DMS79 (cell line): ENCODE data around the gene DGAT2.
"Not testable (repeated sequence)": the region's sequence is repeated elsewhere in the genome, so short reads cannot be mapped to it uniquely, and the experiment has no call there.

Experiments used
- DNase-seq: peaks from one replicate; lab custom pipeline; 2025; lab: John Stamatoyannopoulos, UW

The DGAT2 gene

GRCh38 chr11:75754933-75755332 lies 13.6 kb upstream of the DGAT2 start:
- not testable (repeated sequence) for DNase-seq

DNA sequence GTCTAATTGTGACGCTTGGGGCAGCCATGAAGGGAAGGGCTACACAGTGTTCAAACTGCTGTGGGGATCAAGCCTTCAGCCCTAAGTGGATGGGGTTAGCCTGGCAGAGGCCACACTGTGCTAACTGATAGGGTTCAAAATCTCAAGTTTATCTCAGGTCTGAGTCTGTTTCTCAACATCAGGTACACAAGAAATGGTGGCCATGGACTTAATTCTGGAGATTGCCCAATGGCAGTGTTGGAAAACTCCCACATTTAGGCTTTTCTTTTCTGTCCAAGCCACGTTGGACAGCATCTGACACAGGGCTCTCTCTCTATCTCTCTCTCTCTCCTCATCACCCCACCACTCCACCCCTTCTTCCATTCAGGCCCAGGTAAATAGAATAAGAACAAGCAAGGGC lies 10.9 kb upstream of the DGAT2 start:
- no peak for DNase-seq

GRCh38 chr11:75759832-75760231 lies 8.7 kb upstream of the DGAT2 start:
- DNase-seq, result no peak

- no peak for DNase-seq
Observed at GRCh38 chr11:75760243-75760642, 8.3 kb upstream of the DGAT2 start.

GRCh38 chr11:75760710-75761493 lies 7.7 kb upstream of the DGAT2 start:
- DNase-seq, result no peak

DNA sequence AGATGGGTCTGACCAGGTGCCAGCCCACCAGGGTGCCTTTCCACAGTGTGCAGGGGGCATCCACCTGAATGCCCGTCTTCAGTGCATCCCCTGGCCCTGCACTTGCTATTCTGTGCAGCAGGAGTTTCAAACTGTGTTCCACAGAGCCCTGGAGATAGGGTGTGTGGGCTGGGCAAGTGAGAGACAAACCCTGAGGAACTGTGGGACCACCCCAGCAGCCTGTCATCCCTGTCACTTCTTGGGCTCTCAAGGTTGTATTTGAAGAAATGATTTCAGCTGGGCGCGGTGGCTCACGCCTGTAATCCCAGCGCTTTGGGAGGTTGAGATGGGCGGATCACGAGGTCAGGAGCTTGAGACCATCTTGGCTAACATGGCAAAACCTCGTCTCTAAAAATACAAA lies 6.4 kb upstream of the DGAT2 start:
- no peak for DNase-seq

DNA sequence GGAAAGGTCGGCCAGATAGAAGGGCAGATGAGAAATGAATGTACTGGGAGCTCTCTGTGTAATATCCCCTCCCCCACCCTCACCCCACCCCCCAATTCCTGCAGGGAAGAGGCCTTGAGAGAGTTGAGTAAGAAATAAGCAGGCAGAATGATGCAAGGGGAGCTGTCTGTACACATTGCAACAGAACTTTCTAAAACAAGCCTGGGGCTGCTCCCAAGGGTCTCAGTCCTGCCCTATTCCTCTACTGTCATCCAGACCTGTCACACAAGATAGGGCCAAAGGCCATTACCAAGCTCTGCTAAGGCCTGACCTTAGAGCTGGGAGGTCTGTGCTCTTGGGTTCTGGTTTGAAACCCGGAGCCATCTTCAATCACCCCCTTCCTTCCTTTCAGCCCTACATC lies 5.7 kb upstream of the DGAT2 start:
- DNase-seq, result no peak

GRCh38 chr11:75763846-75764245 lies 4.7 kb upstream of the DGAT2 start:
- no peak for DNase-seq

- no peak for DNase-seq
Observed at GRCh38 chr11:75765116-75765515, 3.5 kb upstream of the DGAT2 start.

GRCh38 chr11:75766443-75767227 lies 1.9 kb upstream of the DGAT2 start:
- DNase-seq, result no peak

DNA sequence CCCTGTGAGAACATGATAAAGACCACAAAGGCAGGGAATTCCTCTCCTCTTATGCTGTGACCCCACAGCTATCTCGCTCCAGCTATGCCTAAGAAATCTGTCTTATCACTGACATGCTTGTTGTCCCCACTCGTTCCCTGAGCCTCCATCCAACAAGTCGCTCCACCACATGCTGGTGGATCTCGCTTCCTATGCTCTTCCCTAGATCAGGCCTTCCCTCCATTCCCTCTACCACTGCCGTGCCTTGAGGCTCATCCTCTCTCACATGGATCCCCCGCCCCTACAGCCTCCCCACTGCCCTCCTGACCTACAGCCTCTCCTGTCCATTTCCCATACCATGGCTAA lies 1.4 kb upstream of the DGAT2 start:
- DNase-seq, result no peak

DNA sequence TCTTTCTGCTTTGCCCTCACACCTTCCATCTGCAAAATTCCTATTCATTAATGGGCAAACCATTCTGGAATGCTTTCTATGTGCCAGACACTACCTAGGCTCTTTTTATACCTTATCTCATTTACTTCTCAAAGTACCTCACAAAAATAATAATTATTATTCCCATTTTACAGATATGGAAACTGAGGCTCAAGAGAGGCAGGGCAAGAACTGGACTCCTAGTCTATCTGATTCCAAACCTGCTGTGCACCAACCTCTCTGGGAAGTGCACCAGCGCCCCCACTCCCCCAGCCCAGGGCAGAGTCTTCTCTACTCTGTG lies 826 bp upstream of the DGAT2 start:
- no peak for DNase-seq

DNA sequence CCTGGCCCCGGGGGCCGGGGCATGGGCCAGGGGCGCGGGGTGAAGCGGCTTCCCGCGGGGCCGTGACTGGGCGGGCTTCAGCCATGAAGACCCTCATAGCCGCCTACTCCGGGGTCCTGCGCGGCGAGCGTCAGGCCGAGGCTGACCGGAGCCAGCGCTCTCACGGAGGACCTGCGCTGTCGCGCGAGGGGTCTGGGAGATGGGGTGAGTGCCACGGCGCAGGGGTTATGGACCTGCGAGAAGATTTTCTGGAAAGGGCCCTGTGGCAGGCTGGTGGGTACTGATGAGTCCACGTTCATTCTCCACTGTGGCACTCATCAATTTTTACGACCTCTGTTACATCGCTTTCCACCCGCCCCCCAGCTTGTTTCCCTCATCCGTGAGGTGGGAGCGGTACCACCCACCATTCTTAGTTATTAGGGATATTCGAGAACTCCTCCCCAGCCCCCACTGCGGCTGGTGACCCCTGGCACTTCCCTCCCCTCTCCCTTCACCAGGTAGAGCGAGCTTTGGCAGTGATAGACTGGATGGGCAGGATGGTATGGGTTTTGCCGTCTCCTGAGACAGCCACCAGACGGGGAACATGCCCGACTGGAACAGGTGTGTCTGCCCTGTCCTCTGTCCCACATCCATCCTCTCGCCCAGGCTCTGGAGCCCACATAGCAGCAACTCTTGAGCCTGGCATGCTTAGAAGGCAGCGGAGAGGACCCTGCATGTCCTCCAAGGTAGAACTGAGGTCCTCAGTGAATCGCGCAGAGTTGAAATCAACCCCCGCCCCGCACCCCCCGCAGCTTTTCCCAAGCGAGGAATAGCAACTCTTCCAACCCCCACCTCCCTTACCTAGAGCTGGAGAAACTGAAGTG lies 562 bp downstream of the DGAT2 start:
- DNase-seq, result no peak

GRCh38 chr11:75770102-75770501 lies 1.5 kb downstream of the DGAT2 start:
- DNase-seq, result no peak

DNA sequence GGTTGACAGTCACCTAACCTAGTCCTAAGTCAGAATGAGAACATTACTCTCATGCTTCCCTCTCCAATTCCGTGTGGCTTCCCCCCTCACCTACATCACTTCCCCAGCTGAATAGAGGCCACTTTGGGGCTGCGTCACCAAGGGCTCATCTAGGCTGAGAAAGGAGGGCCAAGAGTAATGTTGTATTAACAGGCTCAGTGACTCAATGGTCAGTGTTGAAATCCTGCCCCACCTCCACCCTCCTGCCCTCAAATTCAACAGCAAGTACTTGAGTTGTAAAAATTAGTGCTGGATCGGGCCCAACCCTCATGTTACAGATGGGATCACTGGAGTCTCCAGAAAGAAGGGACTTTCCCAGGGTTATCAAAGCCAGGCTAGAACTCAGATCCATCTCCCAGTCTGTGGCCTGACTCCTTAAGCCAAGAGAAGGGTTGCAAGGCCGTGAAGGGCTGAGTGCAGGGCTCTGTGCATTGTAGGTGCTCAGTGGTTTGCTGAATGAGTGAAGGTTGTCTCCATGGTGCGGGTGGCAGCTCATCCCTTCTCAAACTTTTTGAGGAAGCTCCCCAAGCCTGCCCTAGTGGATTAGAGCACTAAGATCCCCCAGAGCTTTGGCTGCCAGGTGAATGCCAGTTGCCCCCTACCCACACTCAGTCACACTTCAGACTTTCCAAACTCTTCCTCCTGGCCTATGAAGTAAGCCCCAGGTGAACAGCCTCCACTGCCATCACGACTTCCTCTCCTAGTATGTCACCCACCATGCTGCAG lies 3.2 kb downstream of the DGAT2 start:
- DNase-seq, result no peak

GRCh38 chr11:75773595-75774353 lies 5.2 kb downstream of the DGAT2 start:
- DNase-seq, result no peak

DNA sequence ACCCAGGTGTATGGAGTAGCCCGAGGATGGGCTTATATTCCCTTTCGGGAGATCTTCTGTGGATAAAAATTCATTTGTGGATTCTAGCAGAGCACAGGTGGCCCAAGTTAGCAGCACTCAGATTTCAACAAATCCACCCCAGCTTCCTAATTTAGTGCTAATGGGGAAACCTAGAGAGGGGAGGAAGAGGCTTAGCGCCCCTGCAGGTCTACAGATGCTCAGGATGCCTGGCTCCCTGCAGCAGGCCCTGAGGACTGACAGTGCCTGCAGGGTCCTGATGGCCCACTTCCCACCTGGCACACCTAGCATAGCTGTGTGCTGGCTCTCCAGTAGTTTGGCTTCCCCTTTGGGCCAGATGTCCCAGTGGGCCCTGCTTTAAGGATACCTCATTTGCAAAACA lies 6.5 kb downstream of the DGAT2 start:
- no peak for DNase-seq

- DNase-seq, result no peak
Observed at GRCh38 chr11:75776546-75776945, 8.0 kb downstream of the DGAT2 start.

GRCh38 chr11:75777461-75778110 lies 9.0 kb downstream of the DGAT2 start:
- no peak for DNase-seq

DNA sequence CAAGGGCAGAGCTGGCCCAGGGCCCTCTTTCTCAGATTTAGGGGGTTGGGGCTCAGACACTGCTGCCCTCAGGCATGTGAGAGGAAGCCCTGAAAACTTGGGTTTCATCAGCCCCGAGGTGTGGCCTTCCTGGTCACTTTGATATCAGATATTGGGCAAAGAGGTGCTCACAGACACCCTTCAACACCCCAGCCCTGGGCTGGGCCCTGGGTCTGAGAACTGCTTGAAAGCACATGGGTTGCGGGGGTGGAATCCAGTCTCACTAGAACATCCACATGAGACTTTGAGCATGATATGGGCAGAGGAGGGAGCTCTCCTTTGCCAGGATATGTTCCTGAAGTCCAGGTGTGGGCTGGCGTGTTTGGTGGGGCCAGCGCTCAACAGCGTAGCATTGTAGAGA lies 10.4 kb downstream of the DGAT2 start:
- no peak for DNase-seq

- no peak for DNase-seq
Observed at GRCh38 chr11:75779960-75780359, 11.4 kb downstream of the DGAT2 start.
